Measurements from ENCODE around the gene RNASEH2C.
"Not testable (repeated sequence)": the region's sequence is repeated elsewhere in the genome, so short reads cannot be mapped to it uniquely, and the experiment has no call there.

DNA sequence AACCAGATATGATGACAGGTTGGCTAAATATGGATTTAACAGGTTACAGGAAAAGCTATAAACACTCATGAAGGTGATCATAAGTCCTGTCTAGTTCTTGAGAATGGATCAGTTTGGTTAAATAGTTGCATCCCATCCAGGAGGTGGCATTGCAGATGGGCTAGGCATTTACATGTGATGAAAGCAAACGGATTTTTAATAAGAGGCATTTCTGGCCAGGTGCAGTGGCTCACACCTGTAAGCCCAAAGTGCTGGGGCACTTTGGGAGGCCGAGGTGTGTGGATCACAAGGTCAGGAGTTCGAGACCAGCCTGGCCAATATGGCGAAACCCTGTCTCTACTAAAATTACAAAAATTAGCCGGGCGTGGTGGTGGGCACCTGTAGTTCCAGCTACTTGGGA is 37.1 kb downstream of the RNASEH2C start:
- not testable (repeated sequence) for TF ChIP-seq POLR2AphosphoS5 (IDR thresholded peaks at IDR 0.05; ENCODE audit: borderline replicate concordance, low read depth, low read length); EZH2 (IDR thresholded peaks at IDR 0.05); FOXP2 (optimal IDR thresholded peaks at IDR 0.05; ENCODE audit: control extremely low read depth, extremely low read length, insufficient read depth)
